Naive thymus-derived CD4-positive, alpha-beta T cell (primary cell): Measurements from ENCODE around the gene MAGI2. TPM values are rescaled to one million over a fixed set of nuclear protein-coding genes. Genes with fewer than 3 reads are reported as not detected.

Experiments
- ATAC-seq: fragments of 150-1000 bp; cut with Tn5 transposase; 2 replicates; pipeline ENCODE4 v1.10.0; 2021; ENCODE audit warnings: mild to moderate bottlenecking, moderate library complexity
- CTCF ChIA-PET: fragments of 350-600 bp; sonication (Branson Sonifier 250); formaldehyde crosslinking; loops from one replicate; lab custom pipeline; 2021; ENCODE audit warnings: antibody characterized with exemption; lab: Charles Lee
- POLR2A ChIA-PET: fragments of 350-600 bp; sonication (Branson Sonifier 250); formaldehyde crosslinking; loops from one replicate; lab custom pipeline; 2021; ENCODE audit warnings: antibody characterized with exemption, inconsistent platforms; lab: Charles Lee
- DNase-seq, 9 donors: peaks; one replicate each; pipeline versions ENCODE4 v3.0.0 to v3.0.0-alpha.2; 2020 to 2022; ENCODE audit warnings: mixed read lengths in 1 of 9
- H3K27ac ChIP-seq: one replicate; pipeline ENCODE4 v1.7.0; 2013; ENCODE audit warnings: mild to moderate bottlenecking, low read depth, low read length, moderate library complexity
- H3K27me3 ChIP-seq, 2 donors: one replicate each; pipeline ENCODE4 v1.7.0; 2013; ENCODE audit warnings: low read length in 2 of 2, mild to moderate bottlenecking in 2 of 2, moderate library complexity in 2 of 2; ENCODE audit not compliant: control insufficient read depth in 2 of 2, insufficient read depth in 2 of 2
- H3K36me3 ChIP-seq, 3 experiments: 1 replicate in 2 of 3; 2 replicates in 1 of 3; pipeline ENCODE4 v1.7.0; 2013; ENCODE audit warnings: low read length in 3 of 3, mild to moderate bottlenecking in 3 of 3, moderate library complexity in 1 of 3; ENCODE audit not compliant: insufficient read depth in 3 of 3, control insufficient read depth in 2 of 3
- H3K4me1 ChIP-seq, 2 donors: one replicate each; pipeline ENCODE4 v1.7.0; 2013; ENCODE audit warnings: low read length in 2 of 2, mild to moderate bottlenecking in 2 of 2, moderate library complexity in 1 of 2; ENCODE audit not compliant: control insufficient read depth in 2 of 2, insufficient read depth in 2 of 2
- H3K4me3 ChIP-seq: 2 replicates; pipeline ENCODE4 v1.7.0; 2013; ENCODE audit warnings: mild to moderate bottlenecking, low read length
- H3K9me3 ChIP-seq, 3 experiments: 1 replicate in 2 of 3; 2 replicates in 1 of 3; pipeline ENCODE4 v1.7.0; 2013; ENCODE audit warnings: low read length in 3 of 3; ENCODE audit not compliant: control insufficient read depth in 2 of 3
- H3K27ac Mint-ChIP-seq, 9 donors: one replicate each; pipeline ENCODE4 v1.8.0; 2020 to 2022; ENCODE audit warnings: mixed read lengths in 9 of 9, mild to moderate bottlenecking in 8 of 9, moderate library complexity in 5 of 9, inconsistent platforms in 2 of 9
- H3K27me3 Mint-ChIP-seq, 5 donors: one replicate each; pipeline ENCODE4 v1.8.0; 2021 to 2022; ENCODE audit warnings: mixed read lengths in 5 of 5, mild to moderate bottlenecking in 1 of 5
- H3K36me3 Mint-ChIP-seq, 5 donors: one replicate each; pipeline ENCODE4 v1.8.0; 2020 to 2022; ENCODE audit warnings: mixed read lengths in 5 of 5, mild to moderate bottlenecking in 3 of 5, inconsistent platforms in 1 of 5
- H3K4me1 Mint-ChIP-seq, 7 donors: one replicate each; pipeline ENCODE4 v1.8.0; 2020 to 2022; ENCODE audit warnings: mixed read lengths in 7 of 7, mild to moderate bottlenecking in 3 of 7, inconsistent platforms in 1 of 7
- H3K4me3 Mint-ChIP-seq, 10 donors: one replicate each; pipeline ENCODE4 v1.8.0; 2020 to 2022; ENCODE audit warnings: mild to moderate bottlenecking in 10 of 10, mixed read lengths in 10 of 10, moderate library complexity in 6 of 10, inconsistent platforms in 2 of 10
- H3K9me3 Mint-ChIP-seq, 11 donors: one replicate each; pipeline ENCODE4 v1.8.0; 2020 to 2022; ENCODE audit warnings: mixed read lengths in 11 of 11, mild to moderate bottlenecking in 4 of 11, inconsistent platforms in 1 of 11, moderate library complexity in 1 of 11
- intact Hi-C, 2 donors: fragments of 100-400 bp; cut with micrococcal nuclease; formaldehyde crosslinking; loops; one replicate each; pipeline ENCODE4 v1.15.1; 2023
- polyA plus RNA-seq, 2 donors: library from polyadenylated mRNA; unstranded; fragments of 300-500 nt; fragmentation: Illumina TruSeq; gene quantifications; one replicate each; pipeline ENCODE4 v1.2.3, GENCODE V29; 2021
- total RNA-seq, 6 experiments: library from RNA in 5 of 6; stranded (reverse) in 5 of 6; gene quantifications; 1 replicate in 5 of 6; 2 replicates in 1 of 6; pipeline ENCODE4 v1.2.3 and lab custom pipeline; 2021 to 2026

The MAGI2 gene
- total and polyA plus RNA-seq, 7 experiments from 2014 or later = 0.05 to 0.67 (median 0.15) TPM; not detected in 3

DNA sequence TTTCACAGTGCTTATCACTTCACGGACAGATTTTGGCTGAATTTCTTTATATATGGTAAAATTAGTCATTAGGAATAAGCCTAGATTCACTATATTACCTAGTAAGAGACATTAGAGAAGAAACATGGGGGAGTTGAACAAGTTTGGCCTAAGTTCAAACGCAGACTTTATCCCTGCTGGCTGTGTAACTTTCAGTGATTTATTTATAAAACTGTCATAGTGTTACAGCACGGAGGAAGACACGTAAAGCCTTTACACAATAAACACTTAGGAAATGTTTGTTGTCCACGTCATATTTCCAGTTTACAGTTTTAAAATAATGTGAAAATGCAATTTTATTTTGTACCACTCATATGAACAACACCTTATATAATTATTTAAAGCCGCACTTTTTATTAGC lies 661.5 kb downstream of the MAGI2 start:
- Histone ChIP-seq H3K4me1 (no peaks in the 10 kb centered on the region), H3K27ac (no peak overlapping the region), H3K36me3 (no peaks in the 10 kb centered on the region), H3K27me3 (no peaks in the 10 kb centered on the region), H3K9me3 (no peaks in the 10 kb centered on the region), H3K4me3 (no peak overlapping the region)
- Mint-ChIP-seq H3K9me3 (peaks cover 0 to 12% (median 2%) of the 10 kb centered on the region in 11 donors), H3K27me3 (no peaks in the 10 kb centered on the region), H3K4me3 (no peak overlapping the region), H3K4me1 (no peaks in the 10 kb centered on the region), H3K36me3 (no peaks in the 10 kb centered on the region), H3K27ac (no peak overlapping the region)
- ChIA-PET CTCF (no interaction called here), POLR2A (no interaction called here)
- DNase-seq = no peak
- no peak for ATAC-seq
- intact Hi-C loops = no loop called here

DNA sequence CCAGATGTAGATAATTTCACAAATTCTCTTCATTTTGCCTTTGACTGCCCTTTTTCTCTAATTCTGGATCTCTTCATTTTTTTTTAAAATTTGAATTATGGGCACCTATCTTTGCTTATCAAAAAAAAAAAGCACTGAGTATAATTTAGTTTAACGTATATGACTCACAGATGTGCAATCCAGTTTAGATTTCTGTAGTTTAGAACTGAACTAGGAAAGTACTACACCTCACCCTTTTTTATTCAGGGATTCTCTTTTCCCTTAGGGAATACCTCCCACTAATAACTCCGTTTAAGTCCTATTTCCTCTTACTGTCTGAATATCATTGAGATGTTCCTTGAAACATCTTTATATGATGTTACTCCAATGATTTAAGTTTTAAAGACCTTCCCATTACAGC lies 665.0 kb downstream of the MAGI2 start:
- ATAC-seq (no peak), DNase-seq (no peak)
- H3K4me3 ChIP-seq = no peak overlapping the region
- no peaks in the 10 kb centered on the region for H3K4me1 Mint-ChIP-seq
- CTCF ChIA-PET = interaction anchor here (0.7 kb wide), 1 partner anchor 12 kb away, joined by 3 read pairs; no protein-coding TSS in a partner anchor
- no peaks in the 10 kb centered on the region for H3K4me1 ChIP-seq
- no peaks in the 10 kb centered on the region for H3K36me3 Mint-ChIP-seq
- no peak overlapping the region for H3K4me3 Mint-ChIP-seq
- POLR2A ChIA-PET = no interaction called here
- H3K27me3 Mint-ChIP-seq = no peaks in the 10 kb centered on the region
- H3K9me3 Mint-ChIP-seq = peaks cover 0 to 7% (median 0%) of the 10 kb centered on the region in 11 donors
- H3K9me3 ChIP-seq = no peaks in the 10 kb centered on the region
- H3K27me3 ChIP-seq = no peaks in the 10 kb centered on the region
- H3K36me3 ChIP-seq = no peaks in the 10 kb centered on the region
- H3K27ac Mint-ChIP-seq = no peak overlapping the region
- no peak overlapping the region for H3K27ac ChIP-seq
- intact Hi-C loops = loop anchor here in 1 of 2 donors (10.0 kb wide), 1 partner anchor 134 kb away; no protein-coding TSS in a partner anchor

DNA sequence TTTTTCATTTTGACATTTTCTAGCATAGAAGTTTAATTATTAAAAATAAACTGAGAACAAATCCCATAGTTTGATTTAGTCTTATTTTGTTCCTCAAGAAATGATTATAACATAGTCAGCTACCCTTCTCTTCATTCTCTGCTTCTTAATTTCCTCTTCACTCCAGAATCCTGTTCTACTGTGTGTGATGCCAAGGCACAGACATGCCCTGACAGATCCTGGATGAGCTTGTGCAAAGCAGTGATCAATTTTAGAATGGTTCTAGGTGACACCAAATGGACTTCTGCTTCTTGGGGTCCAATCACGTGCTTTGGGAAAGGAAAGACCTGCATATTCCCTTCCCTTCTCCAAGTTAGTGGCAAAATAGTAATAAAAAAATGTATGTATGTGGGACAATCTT lies 665.6 kb downstream of the MAGI2 start:
- Mint-ChIP-seq H3K27me3 (no peaks in the 10 kb centered on the region), H3K4me1 (no peaks in the 10 kb centered on the region), H3K4me3 (no peak overlapping the region), H3K9me3 (peaks cover 0 to 7% (median 0%) of the 10 kb centered on the region in 11 donors), H3K27ac (no peak overlapping the region), H3K36me3 (no peaks in the 10 kb centered on the region)
- Histone ChIP-seq H3K9me3 (no peaks in the 10 kb centered on the region), H3K4me1 (no peaks in the 10 kb centered on the region), H3K27me3 (no peaks in the 10 kb centered on the region), H3K27ac (no peak overlapping the region), H3K36me3 (no peaks in the 10 kb centered on the region), H3K4me3 (no peak overlapping the region)
- intact Hi-C loops = loop anchor here in 1 of 2 donors (10.0 kb wide), 1 partner anchor 133 kb away; no protein-coding TSS in a partner anchor
- ChIA-PET POLR2A (no interaction called here), CTCF (interaction anchor here (0.7 kb wide), 1 partner anchor 12 kb away, joined by 3 read pairs; no protein-coding TSS in a partner anchor)
- DNase-seq (no peak), ATAC-seq (no peak)

DNA sequence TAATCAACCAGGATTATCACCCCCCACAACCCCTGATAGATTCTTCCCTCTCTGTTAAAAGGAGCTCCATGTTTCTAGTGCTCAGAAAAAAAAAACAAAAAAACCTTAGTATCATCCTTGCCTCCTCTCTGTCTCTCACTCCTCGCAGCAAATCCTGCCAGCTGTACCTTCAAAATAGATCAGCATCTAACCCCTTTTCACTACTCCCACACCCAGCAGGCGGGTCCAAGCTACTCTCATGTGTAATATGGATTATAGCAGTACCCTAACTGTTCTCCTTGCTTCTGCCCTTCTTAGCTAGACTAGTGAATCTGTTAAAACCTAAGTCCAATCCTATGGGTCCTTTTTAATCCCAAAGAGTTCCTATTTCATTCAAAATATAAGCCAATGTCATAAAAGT lies 667.4 kb downstream of the MAGI2 start:
- ChIA-PET CTCF (no interaction called here), POLR2A (no interaction called here)
- Histone ChIP-seq H3K27ac (no peak overlapping the region), H3K36me3 (no peaks in the 10 kb centered on the region), H3K27me3 (no peaks in the 10 kb centered on the region), H3K4me1 (no peaks in the 10 kb centered on the region), H3K9me3 (no peaks in the 10 kb centered on the region), H3K4me3 (no peak overlapping the region)
- ATAC-seq = no peak
- Mint-ChIP-seq H3K27ac (no peak overlapping the region), H3K9me3 (peaks cover 0 to 7% (median 1%) of the 10 kb centered on the region in 11 donors), H3K36me3 (no peaks in the 10 kb centered on the region), H3K27me3 (no peaks in the 10 kb centered on the region), H3K4me1 (no peaks in the 10 kb centered on the region), H3K4me3 (no peak overlapping the region)
- intact Hi-C loops = loop anchor here in 1 of 2 donors (10.0 kb wide), 1 partner anchor 131 kb away; no protein-coding TSS in a partner anchor
- DNase-seq = no peak

- H3K4me3 Mint-ChIP-seq = no peak overlapping the region
- Histone ChIP-seq H3K4me1 (no peaks in the 10 kb centered on the region), H3K36me3 (no peaks in the 10 kb centered on the region), H3K27me3 (no peaks in the 10 kb centered on the region), H3K27ac (no peak overlapping the region), H3K4me3 (no peak overlapping the region), H3K9me3 (no peaks in the 10 kb centered on the region)
- ChIA-PET POLR2A (no interaction called here), CTCF (no interaction called here)
- H3K4me1 Mint-ChIP-seq = no peaks in the 10 kb centered on the region
- ATAC-seq = no peak
- intact Hi-C loops = loop anchor here in 1 of 2 donors (10.0 kb wide), 1 partner anchor 129 kb away; no protein-coding TSS in a partner anchor
- H3K36me3 Mint-ChIP-seq = no peaks in the 10 kb centered on the region
- peaks cover 0 to 7% (median 2%) of the 10 kb centered on the region in 11 donors for H3K9me3 Mint-ChIP-seq
- H3K27ac Mint-ChIP-seq = no peak overlapping the region
- no peak for DNase-seq
- H3K27me3 Mint-ChIP-seq = no peaks in the 10 kb centered on the region
Observed at GRCh38 chr7:78783179-78783962, 670.1 kb downstream of the MAGI2 start.

DNA sequence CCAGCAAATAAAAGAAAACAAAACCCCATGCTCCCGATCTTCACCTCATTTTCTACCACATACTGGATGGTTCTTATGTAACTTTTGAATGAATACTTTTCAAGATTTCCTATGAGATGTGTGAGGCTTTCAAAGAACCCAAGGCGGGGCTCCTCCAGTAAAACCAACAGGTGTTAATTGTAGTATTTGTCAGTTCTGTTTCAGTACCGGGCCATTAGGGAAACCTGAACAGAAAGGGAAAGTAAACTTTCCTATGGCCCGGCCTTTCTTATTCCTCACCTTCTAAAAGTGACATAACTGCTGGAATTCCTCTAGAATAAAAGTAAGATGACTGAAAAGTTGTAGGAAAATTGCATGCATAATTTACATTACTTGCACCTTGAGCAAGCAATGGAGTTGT lies 672.9 kb downstream of the MAGI2 start:
- H3K36me3 Mint-ChIP-seq = no peaks in the 10 kb centered on the region
- no peak for ATAC-seq
- H3K27ac Mint-ChIP-seq = no peak overlapping the region
- ChIA-PET CTCF (no interaction called here), POLR2A (no interaction called here)
- H3K4me1 Mint-ChIP-seq = no peaks in the 10 kb centered on the region
- Histone ChIP-seq H3K36me3 (no peaks in the 10 kb centered on the region), H3K4me1 (no peaks in the 10 kb centered on the region), H3K27ac (no peak overlapping the region), H3K27me3 (no peaks in the 10 kb centered on the region), H3K9me3 (no peaks in the 10 kb centered on the region), H3K4me3 (no peak overlapping the region)
- intact Hi-C loops = loop anchor here in 1 of 2 donors (10.0 kb wide), 1 partner anchor 126 kb away; no protein-coding TSS in a partner anchor
- peaks cover 0 to 4% (median 2%) of the 10 kb centered on the region in 11 donors for H3K9me3 Mint-ChIP-seq
- H3K27me3 Mint-ChIP-seq = no peaks in the 10 kb centered on the region
- H3K4me3 Mint-ChIP-seq = no peak overlapping the region
- DNase-seq = no peak
